Neural cell (in vitro differentiated cells): ENCODE results near the gene HABP4. TPM values are rescaled to one million over a fixed set of nuclear protein-coding genes. Genes with fewer than 3 reads are reported as not detected.

Experiments
- H2AFZ ChIP-seq: fragments of 200-600, 300-800 bp; sonication (generic), shearing (Covaris generic); 2 replicates; pipeline ENCODE4 v1.6.0; 2014; ENCODE audit warnings: low read depth, mild to moderate bottlenecking, antibody characterized with exemption, low read length, moderate library complexity
- H3F3A ChIP-seq: fragments of 200-600 bp; shearing (Covaris generic); 2 replicates; pipeline ENCODE4 v1.6.1; 2016; ENCODE audit warnings: mild to moderate bottlenecking, moderate library complexity, mixed read lengths, antibody characterized with exemption, low read length; ENCODE audit not compliant: insufficient read depth, poor library complexity, severe bottlenecking
- H3K27ac ChIP-seq: fragments of 200-600, 300-800 bp; sonication (generic), shearing (Covaris generic); 2 replicates; pipeline ENCODE4 v1.5.1; 2014; ENCODE audit warnings: mild to moderate bottlenecking, low read length, moderate library complexity
- H3K27me3 ChIP-seq: fragments of 300-800, 200-600 bp; sonication (generic), shearing (Covaris generic); 2 replicates; pipeline ENCODE4 v1.6.0; 2014; ENCODE audit warnings: mild to moderate bottlenecking, low read depth, low read length, moderate library complexity; ENCODE audit not compliant: insufficient read depth
- H3K36me3 ChIP-seq: fragments of 300-800, 200-600 bp; sonication (generic), shearing (Covaris generic); 2 replicates; pipeline ENCODE4 v1.5.1; 2014; ENCODE audit warnings: mild to moderate bottlenecking, antibody characterized with exemption, low read length, moderate library complexity; ENCODE audit not compliant: insufficient read depth
- H3K4me2 ChIP-seq: fragments of 300-800, 200-600 bp; sonication (generic), shearing (Covaris generic); 2 replicates; pipeline ENCODE4 v1.6.0; 2014; ENCODE audit warnings: mild to moderate bottlenecking, low read length
- H3K4me3 ChIP-seq: fragments of 300-800, 200-600 bp; sonication (generic), shearing (Covaris generic); 2 replicates; pipeline ENCODE4 v1.5.1; 2014; ENCODE audit warnings: mild to moderate bottlenecking, low read length, moderate library complexity
- H3K79me2 ChIP-seq: fragments of 200-600 bp; shearing (Covaris generic); replicated peaks from 2 replicates; pipeline ENCODE4 v1.6.0; 2014; ENCODE audit warnings: mild to moderate bottlenecking, low read length, moderate library complexity; ENCODE audit not compliant: insufficient read depth
- H3K9ac ChIP-seq: fragments of 300-800, 200-600 bp; sonication (generic), shearing (Covaris generic); 2 replicates; pipeline ENCODE4 v1.6.1; 2016; ENCODE audit warnings: mild to moderate bottlenecking, low read length, mixed read lengths
- H3K9me2 ChIP-seq: fragments of 200-600 bp; shearing (Covaris generic); 2 replicates; pipeline ENCODE4 v1.6.1; 2016; ENCODE audit warnings: mild to moderate bottlenecking, low read length, mixed read lengths; ENCODE audit not compliant: insufficient read depth
- H3K9me3 ChIP-seq: fragments of 200-600, 300-800 bp; sonication (generic), shearing (Covaris generic); 2 replicates; pipeline ENCODE4 v1.6.1; 2016; ENCODE audit warnings: mild to moderate bottlenecking, mixed run types, low read length, moderate library complexity, mixed read lengths
- H4K20me1 ChIP-seq: fragments of 200-600 bp; shearing (Covaris generic); 2 replicates; pipeline ENCODE4 v1.6.1; 2016; ENCODE audit warnings: mild to moderate bottlenecking, mixed run types; ENCODE audit not compliant: insufficient read depth
- CTCF ChIP-seq: fragments of 450-650 bp; IDR thresholded peaks from 2 replicates; pipeline ENCODE4 v1.5.1; 2014; ENCODE audit warnings: antibody characterized with exemption, mild to moderate bottlenecking, moderate library complexity; ENCODE audit not compliant: poor library complexity, severe bottlenecking
- EP300 ChIP-seq: fragments of 450-650 bp; conservative IDR thresholded peaks from 2 replicates; pipeline ENCODE4 v1.6.1; 2014; ENCODE audit warnings: antibody characterized with exemption, mild to moderate bottlenecking, moderate library complexity; ENCODE audit not compliant: poor library complexity, severe bottlenecking
- EZH2 ChIP-seq: fragments of 200-600, 300-800 bp; shearing (Covaris generic), sonication (generic); IDR thresholded peaks from 2 replicates; pipeline ENCODE4 v1.6.1; 2014; ENCODE audit warnings: antibody characterized with exemption, low read length, borderline replicate concordance, mild to moderate bottlenecking; ENCODE audit not compliant: insufficient read depth, poor library complexity, severe bottlenecking
- MXI1 ChIP-seq: fragments of 450-650 bp; conservative IDR thresholded peaks from 2 replicates; pipeline ENCODE4 v1.6.1; 2014; ENCODE audit warnings: antibody characterized with exemption, mild to moderate bottlenecking; ENCODE audit not compliant: poor library complexity, severe bottlenecking
- RAD21 ChIP-seq: fragments of 450-650 bp; conservative IDR thresholded peaks from 2 replicates; pipeline ENCODE4 v1.6.1; 2014; ENCODE audit warnings: antibody characterized with exemption, mild to moderate bottlenecking, moderate library complexity
- SMC3 ChIP-seq: fragments of 450-650 bp; conservative IDR thresholded peaks from 2 replicates; pipeline ENCODE4 v1.6.1; 2014; ENCODE audit warnings: antibody characterized with exemption, mild to moderate bottlenecking, moderate library complexity; ENCODE audit not compliant: poor library complexity
- TAF1 ChIP-seq: IDR thresholded peaks from 2 replicates; pipeline ENCODE4 v1.6.1; 2012; ENCODE audit warnings: low read depth
- polyA plus RNA-seq: library from polyadenylated mRNA; depleted of rRNA; stranded (reverse); fragments of >200 nt; gene quantifications from 2 replicates; pipeline ENCODE4 v1.2.3, GENCODE V29; 2014

HABP4 gene
- polyA plus RNA-seq, 1 donor from 2014 or later = 14.7 TPM

DNA sequence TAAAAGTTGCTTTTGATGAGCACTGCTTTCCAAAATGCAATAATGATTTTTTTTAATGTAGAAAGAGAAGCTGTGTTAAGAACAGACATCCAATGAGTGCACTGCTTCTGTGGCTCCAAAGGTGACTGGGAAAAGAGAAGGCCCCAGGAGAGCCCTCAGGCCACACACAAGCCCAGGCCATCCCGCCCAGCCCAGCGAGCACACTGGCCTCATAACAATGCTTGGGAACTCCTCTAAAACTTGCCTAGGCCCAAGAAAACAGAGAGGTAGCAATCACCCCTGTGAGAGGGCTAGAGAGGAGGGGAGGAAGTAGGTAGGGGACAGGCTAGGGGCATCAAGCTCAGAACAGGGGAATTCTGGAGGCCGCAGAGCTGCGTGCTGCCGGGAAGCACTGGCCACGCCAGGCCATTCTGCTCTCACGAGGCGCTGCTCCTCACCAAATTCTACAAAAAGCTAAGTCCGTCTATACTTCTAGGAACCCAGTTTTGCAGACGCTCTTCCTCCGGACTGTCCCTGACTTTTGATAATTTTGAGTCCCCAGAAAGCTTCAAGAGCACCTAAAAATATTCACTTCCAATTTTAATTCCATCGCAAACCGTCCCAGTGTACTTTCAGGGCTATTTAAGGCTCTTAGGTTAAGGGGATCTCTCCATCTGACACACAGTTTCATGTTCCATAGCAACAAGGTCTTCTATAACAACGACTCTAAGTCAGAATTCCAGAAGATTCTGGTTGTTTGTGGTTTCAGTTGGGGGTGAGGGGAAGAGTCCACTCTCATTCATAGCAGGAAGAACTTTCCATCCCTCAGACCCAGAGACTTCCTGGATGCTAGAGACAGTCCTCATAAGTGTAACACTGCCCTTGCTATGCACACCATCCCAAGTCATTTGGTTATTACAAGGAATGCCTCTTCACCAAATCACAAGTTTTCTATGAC is 51.0 kb downstream of the HABP4 start:
- no peaks in the 10 kb centered on the region for H3F3A ChIP-seq
- H3K27ac ChIP-seq = no peak overlapping the region
- no peak overlapping the region for H3K9ac ChIP-seq
- no peaks in the 10 kb centered on the region for H3K9me3 ChIP-seq
- no peak for TF ChIP-seq MXI1
- TF ChIP-seq CTCF = no peak
- TF ChIP-seq EP300 = no peak
- TF ChIP-seq SMC3 = no peak
- no peak for TF ChIP-seq RAD21
- TF ChIP-seq TAF1 = no peak
- H3K36me3 ChIP-seq = no peaks in the 10 kb centered on the region
- no peak overlapping the region for H3K4me3 ChIP-seq
- H3K79me2 ChIP-seq = no peaks in the 10 kb centered on the region
- no peaks in the 10 kb centered on the region for H3K27me3 ChIP-seq
- no peak overlapping the region for H3K4me2 ChIP-seq
- H3K9me2 ChIP-seq = no peaks in the 10 kb centered on the region
- no peaks in the 10 kb centered on the region for H4K20me1 ChIP-seq
- H2AFZ ChIP-seq = no peak overlapping the region

GRCh38 chr9:96501633-96502538 is 51.9 kb downstream of the HABP4 start:
- Histone ChIP-seq H3K9ac (no peak overlapping the region), H3K36me3 (no peaks in the 10 kb centered on the region), H3K9me3 (no peaks in the 10 kb centered on the region), H3K27me3 (no peaks in the 10 kb centered on the region), H3K4me2 (no peak overlapping the region), H3K79me2 (no peaks in the 10 kb centered on the region), H3F3A (no peaks in the 10 kb centered on the region), H3K9me2 (no peaks in the 10 kb centered on the region), H4K20me1 (no peaks in the 10 kb centered on the region), H2AFZ (no peak overlapping the region), H3K4me3 (no peak overlapping the region), H3K27ac (no peak overlapping the region)
- TF ChIP-seq MXI1 = no peak
- no peak for TF ChIP-seq EZH2
- no peak for TF ChIP-seq TAF1
- no peak for TF ChIP-seq RAD21
